Stomach (tissue), 4 donors: ENCODE data around the gene IL16.

Source experiments
- CTCF ChIP-seq, 7 experiments: fragments of 450-650 bp in 4 of 7; fragments of 200-600 bp in 3 of 7; sonication (generic) in 3 of 7; IDR thresholded peaks; one replicate each; pipeline ENCODE4 v1.5.1; 2016 to 2019; ENCODE audit warnings: antibody characterized with exemption in 7 of 7, control low read depth in 2 of 7, mild to moderate bottlenecking in 1 of 7
- POLR2AphosphoS5 ChIP-seq, 3 donors: sonication (generic); formaldehyde crosslinking; IDR thresholded peaks; one replicate each; pipeline ENCODE4 v1.6.1; 2016; ENCODE audit warnings: antibody characterized with exemption in 3 of 3

- TF ChIP-seq CTCF (IDR thresholded peaks at IDR 0.05) (no peak), POLR2AphosphoS5 (IDR thresholded peaks at IDR 0.05) (no peak)
Measured at GRCh38 chr15:81223346-81223971, 26.8 kb downstream of the IL16 start.
